Epidermal melanocyte (primary cell): ENCODE measurements around the gene TFPI.

Experiments
- DNase-seq: peaks from one replicate; pipeline ENCODE4 v3.0.0; 2011; ENCODE audit warnings: low spot score; ENCODE audit not compliant: insufficient read length

Gene TFPI

DNA sequence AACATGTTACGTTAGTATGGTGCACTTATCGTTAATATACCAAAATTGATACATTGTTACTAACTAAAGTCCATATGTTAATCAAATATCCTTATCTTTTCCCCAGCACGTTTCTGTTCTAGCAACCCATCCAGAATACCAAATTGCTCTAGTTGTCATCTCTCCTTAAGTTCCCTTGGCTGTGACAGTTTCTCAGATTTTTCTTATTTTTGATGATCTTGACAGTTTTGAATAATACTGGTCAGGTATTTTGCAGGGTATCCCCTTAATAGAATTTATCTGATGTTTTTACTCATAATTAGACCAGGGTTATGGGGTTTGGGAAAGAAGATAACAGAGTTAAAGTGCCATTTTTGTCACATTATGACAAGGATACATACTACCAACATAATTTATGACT lies 47.8 kb downstream of the TFPI start:
- no peak for DNase-seq

DNA sequence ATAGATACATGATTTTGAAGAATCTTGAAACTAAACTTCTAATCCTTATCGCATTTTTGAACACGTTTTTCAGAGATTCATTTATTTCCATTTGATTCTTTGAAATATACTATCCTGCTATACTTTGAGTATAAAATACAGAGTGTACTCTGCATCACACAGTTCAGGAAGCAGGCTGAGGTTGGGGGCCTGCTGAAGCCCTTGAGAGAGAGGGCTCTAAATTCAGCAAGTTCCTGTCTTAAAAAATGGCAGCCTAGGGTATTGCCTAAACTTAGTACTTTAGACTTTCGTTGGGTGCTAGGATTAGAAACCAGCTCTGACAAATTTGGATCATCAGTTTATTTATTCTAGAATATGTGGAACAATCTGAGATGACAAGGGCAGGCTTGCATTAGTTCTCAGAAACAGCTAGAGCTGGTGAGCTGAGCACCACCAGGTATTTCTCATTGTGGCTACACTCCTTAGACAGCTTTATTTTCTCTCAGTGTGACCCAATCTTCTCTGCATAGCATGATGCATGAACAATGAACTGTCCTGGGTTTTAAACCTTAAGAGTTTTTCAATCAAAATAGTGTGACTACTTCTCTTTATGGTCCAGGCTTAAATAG lies 49.1 kb downstream of the TFPI start:
- DNase-seq, result no peak

DNA sequence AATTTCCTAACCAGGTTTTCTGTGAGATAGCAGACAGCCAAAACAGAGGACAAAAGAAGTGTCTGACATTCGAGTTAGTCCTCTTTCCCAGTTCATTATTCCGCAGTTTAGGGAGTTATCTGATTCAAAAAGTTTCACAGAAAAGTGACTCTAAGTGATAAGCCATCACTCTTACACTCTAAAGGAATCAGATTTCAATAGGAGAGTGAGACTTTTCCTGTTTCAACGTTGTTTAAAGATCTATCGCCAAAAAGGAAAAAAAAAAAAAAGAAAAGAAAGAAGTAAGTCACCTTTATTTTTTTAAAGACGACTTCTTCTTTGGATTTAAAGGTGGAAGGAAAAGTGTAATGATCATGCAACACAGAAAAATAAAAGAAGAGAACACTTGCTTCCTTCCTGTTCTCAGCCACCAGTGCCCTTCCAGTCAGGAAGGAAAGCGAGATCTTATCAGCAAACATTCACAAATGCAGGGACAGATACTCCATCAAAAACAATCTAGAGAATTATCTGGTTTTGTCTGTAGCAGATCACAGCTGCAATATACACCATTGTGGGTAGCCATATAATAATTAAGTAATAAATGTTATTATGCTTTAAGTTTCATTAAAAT lies 49.8 kb downstream of the TFPI start:
- no peak for DNase-seq

DNA sequence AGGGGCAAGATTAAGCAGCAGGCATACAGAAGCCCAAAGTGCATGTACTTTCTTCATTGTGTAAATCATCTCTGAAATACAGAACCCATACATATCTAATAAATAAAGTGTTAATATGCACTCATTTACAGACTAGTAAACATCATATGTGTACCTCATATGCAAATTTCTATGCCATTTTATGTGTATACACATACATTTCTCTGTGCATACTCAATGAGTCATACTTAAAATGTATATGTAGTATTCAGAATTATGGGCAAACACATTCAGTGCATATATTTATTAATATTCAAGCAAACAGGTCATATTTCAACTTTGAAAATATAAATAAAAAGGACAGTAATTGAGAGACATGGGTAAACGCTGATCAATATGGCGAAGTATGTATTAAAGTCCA lies 50.5 kb downstream of the TFPI start:
- DNase-seq, result no peak

DNA sequence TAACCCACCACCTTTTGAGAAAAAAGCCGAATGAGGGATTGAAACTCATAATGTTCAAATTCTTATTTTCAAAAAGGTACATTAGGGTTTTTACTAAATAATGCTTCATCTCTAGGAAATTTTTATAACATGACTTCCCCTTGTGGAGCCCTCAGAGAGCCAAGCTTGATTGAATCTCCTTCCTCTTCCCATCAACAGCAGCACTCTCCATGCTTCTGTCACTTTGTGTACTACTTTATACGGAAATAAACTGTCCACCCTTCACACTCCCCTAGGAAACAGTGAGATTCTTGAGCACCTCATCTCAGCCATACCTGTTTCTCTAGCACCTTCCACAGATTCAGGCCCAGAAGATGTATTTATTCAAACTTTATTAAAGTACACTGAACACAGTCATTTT lies 51.8 kb downstream of the TFPI start:
- no peak for DNase-seq

DNA sequence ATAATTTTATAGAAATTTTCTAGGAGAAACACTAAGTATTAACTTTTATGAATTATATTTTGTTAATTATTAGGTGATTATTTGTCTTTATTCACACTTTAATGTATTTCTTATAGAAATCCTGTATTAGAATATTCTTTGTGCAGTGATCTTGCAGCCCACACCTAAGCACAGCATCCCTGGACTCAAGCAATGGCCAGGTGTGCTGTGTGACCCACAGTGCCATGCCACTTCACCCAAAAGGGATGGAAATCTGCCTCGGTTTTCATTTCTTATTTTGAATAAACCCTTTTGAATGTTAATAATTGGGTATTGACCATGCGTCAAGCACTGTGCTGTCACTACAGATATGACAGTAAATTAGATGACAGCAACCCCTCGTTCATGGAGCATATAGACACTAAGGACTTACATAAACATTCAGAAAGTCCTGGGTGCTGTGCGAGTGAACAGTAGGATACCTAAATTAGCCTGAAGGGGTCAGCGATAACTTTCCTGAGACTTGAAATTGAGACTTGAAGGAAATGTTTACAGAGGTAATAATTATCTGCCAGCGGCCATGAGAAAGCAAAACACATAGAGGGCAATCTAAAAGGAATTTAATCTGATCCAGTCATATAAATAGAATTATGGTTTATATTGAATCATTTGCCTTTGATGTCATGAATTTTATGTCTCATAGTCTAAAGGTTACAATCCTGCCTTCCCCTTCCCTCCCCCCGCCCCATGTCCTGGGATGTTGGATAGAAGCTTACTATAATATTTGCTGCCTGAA lies 53.5 kb downstream of the TFPI start:
- DNase-seq, result no peak

DNA sequence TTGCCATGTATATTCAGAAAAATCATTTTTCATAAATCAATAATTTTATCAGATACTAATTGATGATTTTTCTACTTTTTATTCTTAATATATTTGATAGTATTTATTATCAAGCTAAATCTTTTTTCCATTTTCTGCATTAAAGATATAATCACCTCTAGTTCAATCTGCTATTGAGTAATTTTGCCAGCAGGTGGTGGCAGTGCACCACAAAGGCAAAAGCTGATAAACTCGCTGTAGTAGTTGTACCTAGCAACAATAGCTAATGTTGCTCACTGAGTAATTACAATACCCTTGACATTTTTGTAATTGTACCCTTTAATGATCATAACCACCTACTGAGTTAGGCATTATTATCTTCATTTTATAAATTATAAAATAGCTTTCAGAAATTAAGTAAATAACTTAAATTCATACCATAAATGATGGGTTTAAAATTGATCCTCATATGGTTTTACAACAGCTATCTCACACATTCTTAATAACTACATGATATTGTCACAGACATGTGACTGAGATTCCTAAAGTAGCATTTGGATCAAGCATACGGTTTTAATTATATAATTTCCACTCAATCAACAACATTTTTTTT lies 54.2 kb downstream of the TFPI start:
- peak; percentile 23 for DNase-seq

DNA sequence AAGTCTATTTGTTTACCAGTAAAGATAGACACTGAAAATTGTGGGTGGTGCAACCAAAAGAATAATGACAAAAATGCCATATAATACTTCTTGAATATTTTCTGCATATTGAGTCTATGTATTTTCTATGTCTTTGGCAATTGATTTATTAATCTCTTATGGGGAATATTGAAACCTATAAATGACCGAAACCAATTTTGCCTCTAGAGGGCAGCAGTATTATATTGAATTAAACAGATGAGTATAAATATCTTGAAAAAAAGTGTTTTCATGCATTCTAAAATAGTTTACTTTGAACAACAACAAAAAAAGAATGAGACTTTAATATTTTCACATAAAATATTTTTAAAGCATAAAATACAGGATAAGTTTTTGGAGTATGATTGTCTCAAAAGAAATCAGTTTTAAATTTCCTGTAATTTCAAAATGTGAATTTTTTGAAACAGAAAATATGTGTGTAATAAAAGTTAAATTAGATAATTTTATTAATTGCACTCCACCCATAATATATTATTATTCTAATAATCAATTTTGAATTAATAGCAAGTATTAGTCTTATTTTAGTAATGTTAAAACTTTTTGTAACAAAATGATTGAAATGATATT lies 56.3 kb downstream of the TFPI start:
- no peak for DNase-seq

DNA sequence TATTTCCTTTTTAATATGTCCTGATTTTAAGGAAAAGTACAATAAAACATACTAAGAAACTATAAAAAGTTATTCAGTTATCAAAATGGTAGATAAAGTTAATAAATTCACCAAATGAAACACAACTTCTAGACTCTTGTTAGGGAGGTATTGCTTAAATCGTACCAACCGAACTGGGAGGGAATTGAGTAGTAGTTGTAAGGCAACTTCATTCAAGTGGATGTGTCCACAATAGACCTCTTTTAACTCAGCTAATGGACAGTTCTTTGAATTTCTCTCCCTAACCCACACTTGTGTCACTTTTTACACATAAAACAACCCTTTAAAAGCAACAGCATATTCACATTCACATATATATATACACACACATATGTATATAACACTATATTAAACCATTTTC lies 57.1 kb downstream of the TFPI start:
- DNase-seq, result no peak

DNA sequence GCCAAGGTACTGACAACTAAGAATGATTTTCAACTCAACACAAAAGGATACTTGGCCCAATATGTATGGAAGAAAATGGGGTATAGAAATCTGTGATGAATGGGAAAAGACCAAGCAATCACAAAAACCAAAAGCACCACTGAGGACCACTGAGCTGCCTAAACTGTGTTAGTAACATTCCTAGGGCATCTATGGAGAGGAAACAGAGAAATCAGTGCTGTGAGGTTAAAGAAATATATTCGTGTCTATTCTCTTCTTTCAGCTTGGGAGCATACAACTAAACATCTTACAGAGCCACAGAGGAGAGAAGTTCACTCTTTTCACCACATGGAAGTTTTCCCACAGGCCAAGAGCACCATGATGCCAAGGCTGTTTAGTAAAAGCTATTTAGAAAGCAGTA lies 58.9 kb downstream of the TFPI start:
- no peak for DNase-seq

DNA sequence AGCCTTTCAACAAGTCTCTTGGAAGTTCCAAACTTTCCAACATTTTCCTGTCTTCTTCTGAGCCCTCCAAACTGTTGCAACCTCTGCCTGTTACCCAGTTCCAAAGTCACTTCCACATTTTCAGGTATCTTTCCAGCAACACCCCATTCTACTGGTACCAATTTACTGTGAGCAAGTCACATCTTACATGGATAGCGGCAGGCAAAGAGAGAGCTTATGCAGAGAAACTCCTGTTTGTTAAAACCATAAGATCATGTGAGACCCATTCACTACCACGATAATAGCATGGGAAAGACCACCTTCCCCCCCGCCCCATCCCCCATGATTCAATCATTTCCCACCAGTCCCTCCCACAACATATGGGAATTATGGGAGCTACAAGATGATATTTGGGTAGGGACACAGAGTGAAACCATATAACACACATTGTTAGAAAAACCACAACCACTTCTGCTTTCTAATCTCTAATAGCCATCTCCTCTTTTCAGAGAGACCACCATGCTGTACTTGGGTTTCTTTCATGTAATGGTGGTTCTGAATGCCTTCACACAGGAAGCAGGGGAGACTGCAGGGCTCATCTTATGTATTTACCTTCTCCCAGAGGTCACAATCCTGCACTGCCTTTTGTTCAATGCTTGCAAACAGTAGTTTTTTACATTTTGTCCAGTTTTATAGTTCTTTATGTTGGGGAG lies 60.2 kb downstream of the TFPI start:
- no peak for DNase-seq

DNA sequence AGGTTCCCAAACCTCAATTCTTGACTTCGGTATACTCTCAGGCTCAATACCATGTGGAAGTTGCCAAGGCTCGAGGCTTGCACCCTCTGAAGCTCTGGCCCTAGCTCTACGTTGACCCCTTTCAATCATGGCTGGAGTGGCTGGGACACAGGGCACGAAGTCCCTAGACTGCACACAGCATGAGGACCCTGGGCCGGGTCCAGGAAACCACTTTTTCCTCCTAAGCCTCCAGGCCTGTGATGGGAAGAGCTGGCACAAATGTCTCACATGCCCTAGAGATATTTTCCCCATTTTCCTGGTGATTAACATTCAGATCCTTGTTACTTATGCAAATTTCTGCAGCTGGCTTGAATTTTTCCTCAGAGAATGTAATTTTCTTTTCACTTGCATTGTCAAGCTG lies 61.1 kb downstream of the TFPI start:
- no peak for DNase-seq

DNA sequence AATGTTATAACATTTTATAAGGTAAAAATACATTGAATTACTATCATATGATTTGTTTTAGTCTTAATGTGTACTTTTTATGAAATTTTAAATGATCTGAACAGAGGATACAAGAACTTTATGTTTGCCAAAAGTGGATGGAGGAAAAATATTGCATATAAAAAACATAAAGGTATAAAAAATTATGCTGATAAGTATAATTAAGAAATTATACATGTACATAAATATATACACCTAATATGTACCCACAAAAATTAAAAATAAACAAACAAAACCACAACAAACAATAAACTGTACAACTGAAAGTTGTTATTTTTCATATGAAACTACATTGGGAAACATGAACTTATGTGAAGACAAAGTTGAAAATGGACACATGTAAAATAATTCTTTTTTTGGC lies 68.0 kb downstream of the TFPI start:
- no peak for DNase-seq

DNA sequence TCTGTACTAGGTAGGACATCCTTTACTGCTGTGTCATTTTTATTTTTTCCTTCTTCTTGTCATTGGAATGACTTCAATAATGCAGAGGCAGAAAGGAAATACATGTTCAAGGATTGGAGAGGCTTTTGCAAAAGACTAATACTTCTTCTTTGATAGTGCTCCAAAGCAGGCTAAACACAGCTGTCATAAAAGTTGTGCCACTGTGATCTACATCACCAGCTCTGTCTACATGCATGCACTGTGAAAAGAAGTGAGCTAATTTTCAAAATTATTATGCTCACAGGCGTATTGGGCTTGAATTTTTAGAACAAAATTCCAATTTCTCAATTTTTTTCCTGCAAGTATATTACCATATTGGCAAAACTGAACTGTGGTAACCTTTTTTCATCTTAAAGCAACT lies 68.7 kb downstream of the TFPI start:
- DNase-seq, result no peak

DNA sequence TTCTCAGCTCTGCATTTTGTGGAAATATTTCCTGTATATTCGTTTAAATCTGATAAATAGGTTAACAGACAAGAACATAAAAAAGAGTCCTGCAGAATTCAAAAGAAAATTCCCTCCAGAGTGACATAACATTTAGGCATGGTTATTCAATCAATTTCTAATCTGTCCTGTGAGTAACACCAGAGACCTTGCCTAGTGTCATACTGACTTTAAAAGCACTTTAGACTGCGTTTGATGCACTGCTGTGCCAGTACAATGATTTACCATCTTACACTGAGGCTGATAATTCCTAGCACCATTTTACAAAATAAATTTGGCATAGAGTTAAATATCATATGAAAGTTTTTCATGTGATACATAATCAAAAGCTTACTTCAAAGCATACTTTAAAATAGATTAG lies 70.7 kb downstream of the TFPI start:
- DNase-seq, result no peak

DNA sequence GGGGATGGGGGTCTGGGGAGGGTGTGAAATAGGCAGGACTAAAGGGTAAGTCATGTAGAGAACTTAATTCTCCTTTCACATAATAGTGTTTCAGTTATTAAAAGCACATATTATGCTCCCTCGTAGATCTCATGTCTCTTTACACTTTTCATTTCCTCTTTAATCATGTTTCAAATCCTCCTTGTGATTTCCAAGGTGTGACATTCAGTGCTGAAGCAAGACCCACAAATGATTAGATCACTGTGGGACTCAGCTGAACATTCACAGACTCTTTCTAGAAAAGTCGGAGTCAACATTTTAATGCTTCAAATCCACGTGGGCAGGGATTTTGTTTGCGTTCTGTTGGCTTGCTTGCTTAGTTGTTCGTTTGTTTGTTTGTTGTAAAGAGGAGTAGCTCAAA lies 71.4 kb downstream of the TFPI start:
- no peak for DNase-seq

DNA sequence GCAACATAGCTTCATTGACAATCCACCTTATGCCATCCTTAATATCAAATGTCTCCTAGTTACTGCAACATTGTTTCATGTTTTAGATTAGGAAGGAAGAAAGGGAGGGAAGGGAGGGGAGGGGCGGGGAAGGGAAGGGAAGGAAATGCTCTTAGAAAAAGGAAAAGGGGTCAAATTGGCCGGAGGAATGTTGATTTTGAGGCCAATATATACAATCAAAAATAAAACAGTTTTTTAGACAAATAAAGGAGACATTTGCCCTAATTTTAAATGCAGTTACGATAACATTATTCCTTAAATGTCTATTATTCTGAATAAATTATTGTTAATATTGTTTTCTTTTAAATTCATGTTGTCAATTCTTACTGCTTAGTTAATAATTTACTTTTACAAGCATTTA lies 72.7 kb downstream of the TFPI start:
- DNase-seq, result no peak

DNA sequence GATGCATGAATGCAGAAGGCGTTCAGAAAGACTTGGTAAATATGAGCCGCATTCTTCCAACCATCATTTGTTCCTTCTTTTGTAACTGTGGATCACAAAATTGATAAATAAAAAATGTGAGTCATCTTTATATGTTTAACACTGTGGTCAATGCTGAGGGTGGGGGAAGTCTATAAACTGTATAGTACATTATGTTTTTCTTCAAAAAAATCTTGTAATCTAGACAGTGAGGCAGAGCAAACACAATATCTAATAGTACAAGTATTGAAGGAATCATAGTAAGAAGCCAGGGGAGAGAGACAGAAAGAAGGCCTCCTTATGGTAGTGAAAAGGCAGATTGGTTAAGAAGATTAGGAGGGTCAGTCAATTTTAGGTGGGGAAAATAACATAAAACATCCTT lies 75.5 kb downstream of the TFPI start:
- DNase-seq, result no peak

DNA sequence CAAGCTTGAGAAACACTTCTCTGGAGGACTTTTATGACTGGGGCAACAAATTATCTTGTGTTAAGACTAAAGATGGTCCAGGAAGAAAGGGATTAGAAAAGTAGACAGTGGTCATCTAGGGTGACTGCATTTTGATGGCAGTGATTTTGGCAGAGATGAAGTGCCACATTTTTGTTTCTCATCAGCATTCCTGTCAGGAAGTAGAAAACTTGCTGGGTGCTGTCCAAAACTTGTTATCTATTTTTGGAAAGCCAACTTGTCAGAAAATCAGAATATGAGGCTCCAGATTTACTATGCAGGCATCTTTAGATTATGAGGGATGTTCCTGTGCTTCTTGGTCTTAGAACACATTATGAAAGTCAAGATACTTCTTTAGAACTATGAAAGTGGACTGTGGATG lies 77.2 kb downstream of the TFPI start:
- DNase-seq, result no peak

DNA sequence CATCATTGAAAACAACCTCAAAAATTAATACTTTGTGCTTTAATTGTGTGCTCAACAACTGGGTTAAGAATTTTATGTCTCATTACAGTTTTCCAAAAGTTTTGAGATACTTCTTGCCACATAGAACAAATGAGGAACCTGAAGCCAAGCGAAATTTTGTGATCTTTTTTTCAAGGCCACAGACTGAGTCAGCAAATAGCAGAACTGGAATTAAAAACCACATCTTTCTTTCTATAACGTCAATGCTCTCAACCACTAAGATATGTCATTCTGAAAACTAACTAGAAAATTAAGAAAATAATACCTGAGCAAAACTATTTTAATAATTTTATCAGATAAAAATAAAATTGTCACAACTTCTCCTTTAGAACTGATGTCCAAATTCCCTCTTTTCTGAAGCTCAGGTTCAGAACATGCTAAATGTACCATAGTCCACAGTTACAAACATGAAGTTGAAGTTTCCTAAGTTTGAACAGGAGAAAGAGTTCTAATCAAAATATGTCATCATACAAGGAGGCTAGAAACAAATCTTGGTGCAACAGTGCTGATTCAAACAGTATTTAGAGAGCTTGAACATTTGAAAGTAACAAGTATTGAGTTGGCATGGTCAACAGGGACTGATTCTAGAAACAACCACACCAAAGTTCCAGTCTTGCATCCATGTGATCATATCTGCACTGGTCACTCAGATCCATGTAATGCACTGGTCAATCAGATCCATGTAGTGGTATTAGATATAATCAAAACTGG lies 78.6 kb downstream of the TFPI start:
- DNase-seq, result no peak

DNA sequence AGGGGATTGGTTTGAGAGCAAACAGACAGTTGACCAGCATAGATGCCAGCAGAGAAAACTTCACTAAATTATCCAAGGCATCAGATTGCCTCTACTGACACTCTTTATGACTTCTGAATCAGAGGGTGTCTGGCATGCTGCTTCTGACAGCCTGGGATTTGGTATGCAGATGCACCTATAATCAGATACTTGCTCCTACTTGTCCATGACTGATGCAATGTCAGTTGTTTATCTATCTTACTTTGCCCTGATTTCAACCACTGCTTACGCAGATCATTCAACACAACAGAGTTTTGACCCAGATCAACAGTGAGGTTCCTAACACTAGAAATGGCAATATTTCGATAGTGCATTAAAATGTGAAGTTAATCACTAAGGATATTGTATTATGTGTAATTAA lies 83.5 kb downstream of the TFPI start:
- no peak for DNase-seq
